Glomerular visceral epithelial cell (primary cell): ENCODE results near the gene KIR2DL4.
"Not testable (repeated sequence)": the region's sequence is repeated elsewhere in the genome, so short reads cannot be mapped to it uniquely, and the experiment has no call there.

Source experiments
- DNase-seq: peaks from one replicate; pipeline ENCODE4 v3.0.0-alpha.2; 2016; ENCODE audit errors: extremely low spot score

Gene KIR2DL4

GRCh38 chr19:54804571-54804970, 1.2 kb downstream of the KIR2DL4 start:
- no peak for DNase-seq

- DNase-seq: no peak
Measured at GRCh38 chr19:54805665-54806515, 2.5 kb downstream of the KIR2DL4 start.

GRCh38 chr19:54806516-54806838, 3.1 kb downstream of the KIR2DL4 start:
- DNase-seq: no peak

- DNase-seq: not testable (repeated sequence)
Measured at GRCh38 chr19:54814571-54814970, 11.2 kb downstream of the KIR2DL4 start.

GRCh38 chr19:54816251-54816650, 12.8 kb downstream of the KIR2DL4 start, which contains the start of gene KIR3DL1:
Gene KIR3DL1, plus strand, starts transcription at chr19:54816468.
- not testable (repeated sequence) for DNase-seq

- no peak for DNase-seq
Measured at GRCh38 chr19:54817670-54818536, 14.5 kb downstream of the KIR2DL4 start.

GRCh38 chr19:54824416-54824815, 21.0 kb downstream of the KIR2DL4 start:
- not testable (repeated sequence) for DNase-seq

- DNase-seq: not testable (repeated sequence)
Measured at GRCh38 chr19:54825326-54825725, 21.9 kb downstream of the KIR2DL4 start.

- DNase-seq: not testable (repeated sequence)
Measured at GRCh38 chr19:54828064-54828463, 24.7 kb downstream of the KIR2DL4 start.

GRCh38 chr19:54832496-54832895, 29.1 kb downstream of the KIR2DL4 start, which contains the start of gene KIR2DS4:
Gene KIR2DS4, plus strand, starts transcription at chr19:54832676.
- DNase-seq: not testable (repeated sequence)

- DNase-seq: not testable (repeated sequence)
Measured at GRCh38 chr19:54835126-54835525, 31.7 kb downstream of the KIR2DL4 start.

- DNase-seq: not testable (repeated sequence)
Measured at GRCh38 chr19:54837522-54837921, 34.1 kb downstream of the KIR2DL4 start.

- not testable (repeated sequence) for DNase-seq
Measured at GRCh38 chr19:54843171-54843570, 39.8 kb downstream of the KIR2DL4 start.

- DNase-seq: not testable (repeated sequence)
Measured at GRCh38 chr19:54850061-54850640, 46.7 kb downstream of the KIR2DL4 start, which contains the start of gene KIR3DL2. Gene KIR3DL2, plus strand, starts transcription at chr19:54850443. Its CDS starts 33 bp downstream, at chr19:54850476.

- DNase-seq: no peak
Measured at GRCh38 chr19:54850930-54851329, 47.5 kb downstream of the KIR2DL4 start.

GRCh38 chr19:54851353-54851752, 47.9 kb downstream of the KIR2DL4 start:
- DNase-seq: no peak

- DNase-seq: not testable (repeated sequence)
Measured at GRCh38 chr19:54855241-54855640, 51.8 kb downstream of the KIR2DL4 start.

GRCh38 chr19:54858476-54858875, 55.1 kb downstream of the KIR2DL4 start:
- DNase-seq: not testable (repeated sequence)

- DNase-seq: peak; percentile 4
Measured at GRCh38 chr19:54859421-54859820, 56.0 kb downstream of the KIR2DL4 start.

GRCh38 chr19:54863459-54863858, 60.0 kb downstream of the KIR2DL4 start:
- not testable (repeated sequence) for DNase-seq
